Subcutaneous adipose tissue (tissue), 4 donors: ENCODE results near the gene RMRP. TPM values are rescaled to one million over a fixed set of nuclear protein-coding genes. Genes with fewer than 3 reads are reported as not detected.

Experiments
- total RNA-seq, 4 donors: library from RNA; depleted of rRNA; stranded (reverse); fragments of >200 nt; gene quantifications; one replicate each; pipeline ENCODE4 v1.1.0, GENCODE V29; 2016
- TF ChIP-seq, protein P1 (sequence below): fragments of 450-650 bp; IDR thresholded peaks from one replicate; pipeline ENCODE4 v1.5.1; 2016; ENCODE audit warnings: low read depth, mild to moderate bottlenecking, control low read depth, antibody characterized with exemption, moderate library complexity

RMRP gene
- total RNA-seq, 4 donors from 2014 or later = 5,303 to 20,573 (median 11,936) TPM

DNA sequence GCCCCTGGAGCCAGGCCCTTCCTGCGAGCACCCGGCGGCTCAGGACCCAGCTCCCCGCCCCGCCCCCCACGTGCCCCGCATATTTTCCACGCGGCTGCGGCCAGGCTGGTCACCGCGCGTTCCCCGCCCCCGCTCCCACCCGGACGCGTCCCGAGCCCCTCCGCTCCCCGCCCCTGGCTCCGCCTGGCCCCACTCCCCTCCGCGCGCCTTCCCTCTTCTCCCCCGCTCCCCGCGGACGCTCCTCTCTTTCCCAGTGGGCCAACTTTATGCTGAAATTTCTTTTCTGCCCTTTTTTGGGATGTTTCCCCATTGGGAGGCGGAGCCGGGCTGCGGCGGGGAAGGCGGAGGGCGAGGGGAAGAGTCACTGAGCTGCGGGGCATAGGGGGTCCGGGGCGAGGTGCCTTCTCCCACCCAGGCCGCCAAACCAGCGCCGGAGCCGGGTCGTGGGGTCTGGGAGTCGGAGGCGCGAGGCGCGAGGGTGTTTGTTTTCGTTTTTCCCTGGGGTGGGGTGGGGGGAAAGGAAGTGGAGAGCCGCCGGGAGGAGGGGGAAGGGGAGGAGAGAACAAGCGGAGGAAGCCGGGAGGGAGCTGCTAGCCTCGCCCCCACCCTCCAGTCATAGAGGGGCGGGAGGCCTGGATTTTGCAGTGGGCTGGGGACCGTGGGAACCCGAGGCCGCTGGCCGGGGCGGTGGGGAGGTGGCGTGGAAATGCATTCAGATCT, 33.0 kb upstream of the RMRP start:
- TF ChIP-seq, protein P1, sequence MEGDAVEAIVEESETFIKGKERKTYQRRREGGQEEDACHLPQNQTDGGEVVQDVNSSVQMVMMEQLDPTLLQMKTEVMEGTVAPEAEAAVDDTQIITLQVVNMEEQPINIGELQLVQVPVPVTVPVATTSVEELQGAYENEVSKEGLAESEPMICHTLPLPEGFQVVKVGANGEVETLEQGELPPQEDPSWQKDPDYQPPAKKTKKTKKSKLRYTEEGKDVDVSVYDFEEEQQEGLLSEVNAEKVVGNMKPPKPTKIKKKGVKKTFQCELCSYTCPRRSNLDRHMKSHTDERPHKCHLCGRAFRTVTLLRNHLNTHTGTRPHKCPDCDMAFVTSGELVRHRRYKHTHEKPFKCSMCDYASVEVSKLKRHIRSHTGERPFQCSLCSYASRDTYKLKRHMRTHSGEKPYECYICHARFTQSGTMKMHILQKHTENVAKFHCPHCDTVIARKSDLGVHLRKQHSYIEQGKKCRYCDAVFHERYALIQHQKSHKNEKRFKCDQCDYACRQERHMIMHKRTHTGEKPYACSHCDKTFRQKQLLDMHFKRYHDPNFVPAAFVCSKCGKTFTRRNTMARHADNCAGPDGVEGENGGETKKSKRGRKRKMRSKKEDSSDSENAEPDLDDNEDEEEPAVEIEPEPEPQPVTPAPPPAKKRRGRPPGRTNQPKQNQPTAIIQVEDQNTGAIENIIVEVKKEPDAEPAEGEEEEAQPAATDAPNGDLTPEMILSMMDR = no peak

DNA sequence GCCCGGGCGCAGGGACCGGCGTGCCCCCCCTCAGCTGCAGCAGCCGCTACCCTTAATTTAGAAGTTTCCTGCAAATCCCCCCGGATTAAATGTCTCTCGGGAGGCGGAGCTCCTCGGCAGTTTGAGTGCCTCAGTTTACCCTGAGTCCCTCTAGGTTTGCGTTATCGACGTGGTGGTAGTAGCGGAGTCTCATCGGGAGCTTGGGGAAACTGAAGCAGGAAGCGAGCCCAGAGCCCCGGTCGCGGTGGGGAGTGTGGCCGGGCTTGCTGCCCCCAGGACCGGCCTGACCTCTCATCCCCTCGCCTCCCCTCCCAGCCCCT, 32.4 kb upstream of the RMRP start:
- TF ChIP-seq, protein P1 = no peak

DNA sequence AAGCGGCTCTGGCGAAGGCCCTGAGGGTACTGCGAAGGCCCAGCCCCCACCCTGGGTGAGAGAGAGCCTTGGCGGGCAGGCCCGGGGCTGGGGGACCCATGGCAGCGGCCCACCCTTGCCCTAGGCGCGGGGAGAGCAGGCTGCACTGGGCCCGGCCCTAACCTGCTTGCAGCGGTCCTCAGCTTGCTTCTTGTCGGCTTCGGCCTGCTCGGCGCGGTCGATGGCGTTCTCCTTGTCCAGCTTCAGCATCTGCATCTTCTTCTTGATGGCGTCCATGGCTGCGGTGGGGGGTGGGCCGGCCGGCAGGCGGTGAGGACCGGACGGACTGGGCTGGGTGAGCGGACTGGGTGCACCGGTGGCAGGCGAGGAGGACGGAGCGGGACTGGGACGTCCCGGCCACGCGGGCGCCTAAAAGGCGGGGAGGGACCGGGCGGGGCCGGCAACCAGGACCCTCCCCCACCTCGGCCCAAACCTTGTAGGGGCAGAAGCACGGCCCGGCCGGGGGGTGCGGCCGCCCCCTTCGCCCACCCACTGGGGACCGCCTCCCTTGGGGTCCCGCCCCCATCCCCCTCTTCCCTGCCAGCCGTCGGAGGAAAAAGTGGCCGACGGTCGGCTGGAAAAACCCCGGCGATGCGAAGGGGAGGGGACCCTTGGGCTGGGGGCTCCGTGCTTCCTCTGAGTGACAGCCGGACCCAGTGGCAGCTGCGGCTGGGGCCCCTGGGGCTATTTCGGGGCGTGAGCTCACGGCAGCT, 31.9 kb upstream of the RMRP start, which contains the start of gene TPM2:
TPM2 (minus strand) TSS at position 384 of the 752 bp plus-strand sequence; CDS start at position 276, 108 bp downstream.
- TF ChIP-seq, protein P1 = no peak

DNA sequence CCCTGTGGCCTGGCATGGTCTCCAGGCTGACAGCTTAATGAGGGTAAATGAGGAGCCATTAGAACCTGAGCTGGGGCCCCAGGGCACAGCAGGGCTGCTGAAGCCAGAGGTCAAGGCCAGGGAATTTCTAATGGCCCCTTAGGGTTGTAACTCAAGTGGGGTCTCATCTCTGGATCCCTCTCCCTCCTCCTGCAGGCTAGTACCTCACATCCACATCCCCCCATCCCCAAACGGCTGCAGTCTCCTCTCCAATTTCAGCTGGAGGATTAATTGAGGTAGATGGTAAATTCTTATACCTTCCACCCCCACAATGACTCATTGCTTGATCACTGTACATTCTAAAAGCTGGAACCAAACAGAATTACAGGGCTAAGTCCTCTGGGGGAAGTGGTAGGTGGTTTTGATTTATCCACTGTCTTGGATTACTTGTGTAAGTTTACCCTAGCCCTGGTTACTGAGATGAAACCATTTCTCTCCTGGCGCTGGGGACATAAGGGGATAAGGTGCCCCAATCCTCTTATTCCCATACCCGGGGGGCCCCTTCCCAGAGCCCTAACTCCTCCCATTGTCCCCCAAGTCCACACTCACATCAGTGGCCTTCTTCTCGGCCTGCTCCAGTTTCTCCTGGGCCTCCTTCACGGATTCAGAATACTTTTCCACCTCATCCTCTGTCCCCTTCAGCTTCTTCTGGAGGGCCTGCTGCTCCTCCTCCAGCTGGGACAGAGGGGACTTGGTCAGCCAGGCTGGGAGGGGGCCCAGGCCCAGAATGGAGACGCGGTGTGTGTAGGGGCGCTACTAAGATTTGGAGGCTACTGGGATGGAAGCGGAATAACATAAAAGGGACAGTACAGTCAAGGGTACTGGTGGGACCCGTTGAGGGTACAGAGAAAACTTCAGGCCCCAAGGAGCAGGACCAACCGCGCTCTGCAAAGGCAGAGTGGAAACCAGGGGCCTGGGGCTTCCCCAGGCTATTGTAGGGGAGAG, 31.0 kb upstream of the RMRP start:
- TF ChIP-seq, protein P1 = no peak

DNA sequence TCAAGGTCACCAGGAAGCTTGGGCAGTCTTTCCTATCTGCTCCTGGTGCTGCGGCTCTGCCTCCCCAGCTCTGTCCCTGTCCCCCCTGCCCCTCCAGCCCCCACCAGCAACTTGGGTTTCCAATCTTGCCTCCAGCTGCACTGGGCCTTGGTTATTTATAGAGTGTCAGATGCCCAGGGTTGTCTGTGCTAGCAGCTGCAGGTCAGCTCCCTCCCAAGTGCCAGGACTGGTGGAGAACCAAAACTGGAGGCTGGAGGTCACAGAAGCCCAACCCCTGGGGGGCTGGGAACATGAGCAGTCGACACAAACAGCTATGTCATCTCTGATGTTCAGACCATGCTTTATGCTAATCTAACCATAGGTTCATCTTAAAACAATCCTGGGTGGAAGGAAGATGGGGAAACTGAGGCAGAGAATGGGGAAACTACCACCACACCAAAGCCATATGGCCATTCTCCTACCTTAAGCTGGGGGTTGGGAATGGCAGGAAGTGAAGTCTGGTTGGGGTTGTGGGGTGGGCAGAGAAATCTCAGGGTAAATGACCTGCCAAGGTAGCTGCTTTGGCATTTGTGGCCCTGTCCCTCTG, 30.2 kb upstream of the RMRP start:
- TF ChIP-seq, protein P1 = no peak

DNA sequence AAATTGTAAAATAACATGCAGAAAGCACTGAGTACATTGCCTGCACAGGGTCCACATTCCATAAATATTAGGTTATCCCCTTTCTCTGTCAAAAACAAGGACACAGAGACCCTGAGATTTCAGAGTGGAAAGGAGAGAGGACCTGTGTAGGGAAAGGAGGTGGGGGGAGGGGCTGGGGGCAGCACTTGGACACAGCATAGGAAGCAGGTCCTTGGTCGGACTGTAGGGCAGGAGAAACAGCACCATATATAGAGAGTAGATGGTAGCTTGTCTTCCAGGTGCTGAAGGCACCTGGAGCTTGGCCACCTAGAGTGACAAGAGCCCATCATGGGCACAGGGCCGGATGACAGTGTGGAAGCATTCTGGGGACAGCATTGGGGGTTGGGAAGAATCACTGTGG, 29.5 kb upstream of the RMRP start:
- TF ChIP-seq, protein P1 = no peak
